Kasumi-1 (cell line): ENCODE measurements around the gene PACS2.

Experiments
- DNase-seq, 2 experiments: peaks; one replicate each; lab custom pipeline; 2025; lab: John Stamatoyannopoulos, UW

Gene PACS2

GRCh38 chr14:105440992-105441391, 126.4 kb downstream of the PACS2 start:
- DNase-seq, result no peak

- no peak for DNase-seq
These were observed 127.6 kb downstream of the PACS2 start for GRCh38 chr14:105442125-105442524.

- DNase-seq, result no peak
These were observed 128.3 kb downstream of the PACS2 start for GRCh38 chr14:105442834-105443233.

GRCh38 chr14:105444859-105445258, 130.3 kb downstream of the PACS2 start:
- no peak for DNase-seq

GRCh38 chr14:105445290-105445689, 130.7 kb downstream of the PACS2 start:
- DNase-seq, result no peak

GRCh38 chr14:105445901-105446845, 131.6 kb downstream of the PACS2 start:
- DNase-seq, result no peak

- no peak for DNase-seq
These were observed 132.4 kb downstream of the PACS2 start for GRCh38 chr14:105446971-105447370.
